Nephron progenitor cell (in vitro differentiated cells): ENCODE results near the gene ISYNA1.

Experiments
- DNase-seq: peaks from one replicate; pipeline ENCODE4 v3.0.0; 2021
- H3K27ac Mint-ChIP-seq: 2 replicates; pipeline ENCODE4 v1.8.0; 2021; ENCODE audit warnings: mild to moderate bottlenecking, moderate library complexity, mixed read lengths
- H3K27me3 Mint-ChIP-seq: 2 replicates; pipeline ENCODE4 v1.8.0; 2021; ENCODE audit warnings: mild to moderate bottlenecking, low read depth, mixed read lengths; ENCODE audit not compliant: poor library complexity
- H3K36me3 Mint-ChIP-seq: 2 replicates; pipeline ENCODE4 v1.8.0; 2021; ENCODE audit warnings: low read depth, mixed read lengths
- H3K4me1 Mint-ChIP-seq: 2 replicates; pipeline ENCODE4 v1.8.0; 2021; ENCODE audit warnings: mixed read lengths
- H3K4me3 Mint-ChIP-seq: 2 replicates; pipeline ENCODE4 v1.8.0; 2021; ENCODE audit warnings: mild to moderate bottlenecking, moderate library complexity, mixed read lengths
- H3K9me3 Mint-ChIP-seq: 2 replicates; pipeline ENCODE4 v1.8.0; 2021; ENCODE audit warnings: mild to moderate bottlenecking, moderate library complexity, mixed read lengths
- TF ChIP-seq, protein P1 (sequence below): fragments of 200-600 bp; sonication (generic); IDR thresholded peaks from 2 replicates; pipeline ENCODE4 v1.5.0; 2021; ENCODE audit warnings: antibody characterized with exemption

Gene ISYNA1

DNA sequence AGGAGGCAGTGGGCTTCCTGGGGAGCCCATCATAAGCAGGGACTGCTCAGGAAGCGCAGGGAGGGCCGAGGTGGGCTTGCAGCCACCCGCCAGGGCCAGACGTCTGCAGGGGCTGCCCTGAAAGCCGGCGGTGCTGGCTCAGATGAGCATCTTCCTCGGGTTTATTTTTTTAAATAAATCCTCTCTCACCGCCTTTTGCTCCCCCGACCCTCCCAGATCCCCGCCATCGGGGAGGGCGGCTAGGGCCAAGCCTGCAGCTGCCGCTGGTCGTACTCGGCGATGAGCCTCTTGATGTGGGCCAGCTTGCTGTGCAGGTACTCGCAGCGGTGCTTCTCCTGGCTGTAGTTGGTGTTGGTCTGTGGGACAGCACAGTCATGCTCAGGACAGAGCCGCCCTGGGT, 6.6 kb upstream of the ISYNA1 start:
- H3K4me3 Mint-ChIP-seq: no peak overlapping the region
- TF ChIP-seq, protein P1, sequence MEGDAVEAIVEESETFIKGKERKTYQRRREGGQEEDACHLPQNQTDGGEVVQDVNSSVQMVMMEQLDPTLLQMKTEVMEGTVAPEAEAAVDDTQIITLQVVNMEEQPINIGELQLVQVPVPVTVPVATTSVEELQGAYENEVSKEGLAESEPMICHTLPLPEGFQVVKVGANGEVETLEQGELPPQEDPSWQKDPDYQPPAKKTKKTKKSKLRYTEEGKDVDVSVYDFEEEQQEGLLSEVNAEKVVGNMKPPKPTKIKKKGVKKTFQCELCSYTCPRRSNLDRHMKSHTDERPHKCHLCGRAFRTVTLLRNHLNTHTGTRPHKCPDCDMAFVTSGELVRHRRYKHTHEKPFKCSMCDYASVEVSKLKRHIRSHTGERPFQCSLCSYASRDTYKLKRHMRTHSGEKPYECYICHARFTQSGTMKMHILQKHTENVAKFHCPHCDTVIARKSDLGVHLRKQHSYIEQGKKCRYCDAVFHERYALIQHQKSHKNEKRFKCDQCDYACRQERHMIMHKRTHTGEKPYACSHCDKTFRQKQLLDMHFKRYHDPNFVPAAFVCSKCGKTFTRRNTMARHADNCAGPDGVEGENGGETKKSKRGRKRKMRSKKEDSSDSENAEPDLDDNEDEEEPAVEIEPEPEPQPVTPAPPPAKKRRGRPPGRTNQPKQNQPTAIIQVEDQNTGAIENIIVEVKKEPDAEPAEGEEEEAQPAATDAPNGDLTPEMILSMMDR: no peak

DNA sequence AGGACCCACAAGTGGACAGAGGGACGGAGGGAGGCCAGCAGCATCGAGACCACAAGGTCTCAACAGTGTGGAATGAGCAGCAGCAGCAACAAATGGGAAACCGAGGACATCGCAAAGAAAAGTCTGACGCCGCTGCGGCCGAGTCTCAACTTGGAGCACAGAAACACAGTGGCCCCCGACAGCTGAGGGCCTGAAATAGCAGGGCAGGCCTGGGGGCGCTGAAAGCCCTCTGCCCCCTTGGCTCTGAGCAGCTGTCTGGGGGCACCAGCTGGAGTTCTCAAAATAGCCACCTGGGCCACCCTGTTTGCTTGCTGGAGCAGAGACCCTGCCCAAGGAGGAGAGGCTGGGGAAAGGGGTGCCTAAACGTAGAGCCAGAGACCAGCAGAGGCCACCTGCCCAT, 5.9 kb upstream of the ISYNA1 start:
- H3K36me3 Mint-ChIP-seq: peaks cover 16% of the 10 kb centered on the region
- H3K27me3 Mint-ChIP-seq: peaks cover 4% of the 10 kb centered on the region
- no peak overlapping the region for H3K4me3 Mint-ChIP-seq
- H3K4me1 Mint-ChIP-seq: peaks cover 65% of the 10 kb centered on the region
- H3K9me3 Mint-ChIP-seq: no peaks in the 10 kb centered on the region
- no peak overlapping the region for H3K27ac Mint-ChIP-seq
- TF ChIP-seq, protein P1: no peak
- DNase-seq: no peak

More for the DNA sequence above, 6.6 kb upstream of the ISYNA1 start:
- peaks cover 4% of the 10 kb centered on the region for H3K27me3 Mint-ChIP-seq
- H3K9me3 Mint-ChIP-seq: no peaks in the 10 kb centered on the region
- no peak overlapping the region for H3K27ac Mint-ChIP-seq
- H3K4me1 Mint-ChIP-seq: peaks cover 59% of the 10 kb centered on the region
- no peak for DNase-seq
- peaks cover 17% of the 10 kb centered on the region for H3K36me3 Mint-ChIP-seq

DNA sequence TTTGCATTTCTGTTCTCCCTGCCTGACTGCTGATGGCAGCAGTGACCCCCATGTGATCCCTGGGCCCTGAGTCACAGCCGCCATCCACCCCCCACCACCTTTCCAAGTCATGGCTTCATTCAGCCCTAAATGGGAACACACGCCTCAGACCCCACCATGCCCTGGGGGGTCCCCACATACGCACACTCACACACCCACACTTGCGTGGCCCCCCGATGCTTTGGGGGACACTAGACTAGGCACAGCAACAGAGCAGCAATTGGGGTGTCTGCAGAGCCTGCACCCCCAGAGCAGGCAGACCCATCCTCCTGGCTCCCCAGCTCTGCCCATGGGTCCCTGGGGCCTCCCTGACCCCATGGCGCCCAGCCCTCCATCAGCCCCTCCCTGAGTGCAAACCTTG, 5.5 kb upstream of the ISYNA1 start:
- H3K9me3 Mint-ChIP-seq: no peaks in the 10 kb centered on the region
- H3K4me3 Mint-ChIP-seq: no peak overlapping the region
- H3K4me1 Mint-ChIP-seq: peaks cover 68% of the 10 kb centered on the region
- peak overlapping the region; percentile 93 for H3K27ac Mint-ChIP-seq
- DNase-seq: no peak
- peaks cover 4% of the 10 kb centered on the region for H3K27me3 Mint-ChIP-seq
- peaks cover 11% of the 10 kb centered on the region for H3K36me3 Mint-ChIP-seq
- TF ChIP-seq, protein P1: no peak

DNA sequence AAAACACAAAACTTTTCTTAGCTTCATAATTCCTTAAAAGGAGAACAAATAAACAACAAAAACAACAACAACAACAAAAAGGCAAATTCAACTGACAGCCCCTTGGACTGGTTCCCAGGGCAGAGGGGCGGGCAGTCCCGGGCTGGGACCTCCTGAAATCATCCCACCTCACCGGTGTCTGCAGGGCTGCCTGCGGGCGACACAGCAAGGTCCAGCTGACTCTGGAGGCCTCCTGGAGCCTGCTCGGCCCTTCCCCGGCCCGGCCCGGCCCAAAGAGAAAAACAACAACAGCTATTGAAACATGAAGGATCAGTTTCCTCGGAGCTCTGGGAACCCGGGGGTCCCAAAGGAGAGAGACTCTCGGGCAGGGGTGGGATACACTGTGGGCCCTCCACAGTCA, 5.0 kb upstream of the ISYNA1 start:
- Mint-ChIP-seq H3K4me1 (peaks cover 65% of the 10 kb centered on the region), H3K27me3 (peaks cover 4% of the 10 kb centered on the region), H3K9me3 (no peaks in the 10 kb centered on the region), H3K4me3 (no peak overlapping the region), H3K27ac (peak overlapping the region; percentile 50), H3K36me3 (peaks cover 7% of the 10 kb centered on the region)
- DNase-seq: no peak
- TF ChIP-seq, protein P1: no peak

DNA sequence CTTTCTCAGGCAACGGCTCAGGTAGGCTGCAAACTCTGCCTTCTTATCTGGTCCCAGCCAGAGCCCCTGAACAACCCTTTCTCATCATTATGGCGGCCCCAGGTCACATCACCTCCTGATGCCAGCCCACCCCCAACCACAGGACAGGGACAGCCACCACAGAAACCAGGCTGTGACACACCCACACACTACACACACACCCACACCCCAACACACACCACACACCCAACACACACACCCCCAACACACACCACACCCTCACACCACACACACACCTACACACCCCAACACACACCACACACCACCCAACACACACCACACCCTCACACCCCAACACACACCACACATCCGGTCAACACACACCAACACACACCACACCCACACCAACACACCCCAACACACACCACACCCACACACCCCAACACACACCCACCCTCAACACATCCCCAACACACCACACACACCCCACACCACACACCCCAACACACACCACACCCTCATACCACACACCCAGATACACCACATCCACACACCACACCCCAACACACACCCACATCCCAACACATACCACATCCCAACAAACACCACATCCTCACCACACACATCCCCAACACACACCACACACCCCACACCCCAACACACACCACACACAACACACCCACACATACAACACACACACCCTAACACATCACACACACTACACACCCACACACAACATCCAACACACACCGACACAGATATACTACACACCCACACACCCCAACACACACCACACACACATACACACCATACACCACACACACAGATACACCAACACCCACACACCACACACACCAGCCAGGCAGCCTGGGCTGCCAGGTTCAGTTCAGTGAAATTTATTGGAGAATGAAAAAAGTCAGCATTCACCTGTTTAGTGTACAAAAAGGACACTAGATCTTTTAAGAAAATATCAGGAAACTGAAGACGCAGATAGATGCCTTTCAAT, 4.2 kb upstream of the ISYNA1 start:
- H3K27ac Mint-ChIP-seq: no peak overlapping the region

More for the DNA sequence above, 4.2 kb upstream of the ISYNA1 start:
- H3K4me3 Mint-ChIP-seq: no peak overlapping the region
- no peaks in the 10 kb centered on the region for H3K9me3 Mint-ChIP-seq
- H3K27me3 Mint-ChIP-seq: peaks cover 4% of the 10 kb centered on the region
- peaks cover 59% of the 10 kb centered on the region for H3K4me1 Mint-ChIP-seq
- TF ChIP-seq, protein P1: no peak
- DNase-seq: no peak
- H3K36me3 Mint-ChIP-seq: peaks cover 7% of the 10 kb centered on the region
